ENCODE data around the gene OR2V1.
"Not testable (repeated sequence)": the region's sequence is repeated elsewhere in the genome, so short reads cannot be mapped to it uniquely, and the experiment has no call there.

DNA sequence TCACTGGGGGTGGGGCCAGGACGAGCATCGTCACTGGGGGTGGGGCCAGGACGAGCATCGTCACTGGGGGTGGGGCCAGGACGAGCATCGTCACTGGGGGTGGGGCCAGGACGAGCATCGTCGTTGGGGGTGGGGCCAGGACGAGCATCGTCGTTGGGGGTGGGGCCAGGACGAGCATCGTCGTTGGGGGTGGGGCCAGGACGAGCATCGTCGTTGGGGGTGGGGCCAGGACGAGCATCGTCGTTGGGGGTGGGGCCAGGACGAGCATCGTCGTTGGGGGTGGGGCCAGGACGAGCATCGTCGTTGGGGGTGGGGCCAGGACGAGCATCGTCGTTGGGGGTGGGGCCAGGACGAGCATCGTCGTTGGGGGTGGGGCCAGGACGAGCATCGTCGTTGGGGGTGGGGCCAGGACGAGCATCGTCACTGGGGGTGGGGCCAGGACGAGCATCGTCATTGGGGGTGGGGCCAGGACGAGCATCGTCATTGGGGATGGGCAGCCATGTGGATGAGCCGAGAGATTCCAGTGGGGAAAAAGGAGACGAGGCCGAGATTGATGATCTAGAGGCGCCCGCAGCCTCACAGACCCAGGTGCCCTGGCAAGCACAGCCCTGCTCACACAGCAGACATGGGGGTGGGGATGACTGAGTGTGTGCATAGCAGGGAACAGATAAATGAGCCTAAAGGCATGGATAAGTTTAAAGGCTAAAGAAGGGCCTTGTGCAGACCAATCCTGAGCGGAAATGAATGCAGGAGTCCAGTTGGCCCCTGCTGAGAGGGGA lies 30.0 kb upstream of the OR2V1 start:
- TF ChIP-seq, protein P1, sequence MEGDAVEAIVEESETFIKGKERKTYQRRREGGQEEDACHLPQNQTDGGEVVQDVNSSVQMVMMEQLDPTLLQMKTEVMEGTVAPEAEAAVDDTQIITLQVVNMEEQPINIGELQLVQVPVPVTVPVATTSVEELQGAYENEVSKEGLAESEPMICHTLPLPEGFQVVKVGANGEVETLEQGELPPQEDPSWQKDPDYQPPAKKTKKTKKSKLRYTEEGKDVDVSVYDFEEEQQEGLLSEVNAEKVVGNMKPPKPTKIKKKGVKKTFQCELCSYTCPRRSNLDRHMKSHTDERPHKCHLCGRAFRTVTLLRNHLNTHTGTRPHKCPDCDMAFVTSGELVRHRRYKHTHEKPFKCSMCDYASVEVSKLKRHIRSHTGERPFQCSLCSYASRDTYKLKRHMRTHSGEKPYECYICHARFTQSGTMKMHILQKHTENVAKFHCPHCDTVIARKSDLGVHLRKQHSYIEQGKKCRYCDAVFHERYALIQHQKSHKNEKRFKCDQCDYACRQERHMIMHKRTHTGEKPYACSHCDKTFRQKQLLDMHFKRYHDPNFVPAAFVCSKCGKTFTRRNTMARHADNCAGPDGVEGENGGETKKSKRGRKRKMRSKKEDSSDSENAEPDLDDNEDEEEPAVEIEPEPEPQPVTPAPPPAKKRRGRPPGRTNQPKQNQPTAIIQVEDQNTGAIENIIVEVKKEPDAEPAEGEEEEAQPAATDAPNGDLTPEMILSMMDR (IDR thresholded peaks at IDR 0.05; ENCODE audit: borderline replicate concordance, extremely low read depth, low read length, poor library complexity, severe bottlenecking): not testable (repeated sequence)
- TF ChIP-seq EZH2 (IDR thresholded peaks at IDR 0.05; ENCODE audit: borderline replicate concordance, low read depth, low read length, severe bottlenecking): not testable (repeated sequence)
